HG03520 (cell line): ENCODE results near the gene CD74.

Experiments used
- ATAC-seq: cut with Tn5 transposase; IDR thresholded peaks from one replicate; pipeline ENCODE4 v1.9.1; 2021; ENCODE audit warnings: mild to moderate bottlenecking, moderate library complexity; ENCODE audit not compliant: unreplicated experiment

CD74 gene

GRCh38 chr5:150368526-150368925 is 44.2 kb downstream of the CD74 start:
- no peak for ATAC-seq

GRCh38 chr5:150364004-150364403 is 48.7 kb downstream of the CD74 start:
- no peak for ATAC-seq

- no peak for ATAC-seq
Observed at GRCh38 chr5:150363185-150363584, 49.5 kb downstream of the CD74 start.

- no peak for ATAC-seq
Observed at GRCh38 chr5:150361301-150361700, 51.4 kb downstream of the CD74 start.

- peak; percentile 1 for ATAC-seq
Observed at GRCh38 chr5:150358261-150359095, 54.2 kb downstream of the CD74 start.

GRCh38 chr5:150357326-150358260 is 55.1 kb downstream of the CD74 start, which contains the start of gene TCOF1:
TCOF1 (plus strand) TSS chr5:150357697; CDS start chr5:150357747, 50 bp downstream.
- peak; percentile 86 for ATAC-seq

GRCh38 chr5:150356575-150357294 is 56.0 kb downstream of the CD74 start:
- ATAC-seq, result no peak

GRCh38 chr5:150355791-150356190 is 56.9 kb downstream of the CD74 start:
- ATAC-seq, result no peak

- no peak for ATAC-seq
Observed at GRCh38 chr5:150353032-150353675, 59.6 kb downstream of the CD74 start.

- ATAC-seq, result no peak
Observed at GRCh38 chr5:150352244-150353031, 60.3 kb downstream of the CD74 start.
